Panc1 (cell line): Measurements from ENCODE around the gene TPD52L1. TPM values are rescaled to one million over a fixed set of nuclear protein-coding genes. Genes with fewer than 3 reads are reported as not detected.

Experiments
- ATAC-seq: fragments of 200-7000 bp; cut with Tn5 transposase; 2 replicates; pipeline ENCODE4 v1.9.1; 2020; ENCODE audit warnings: mild to moderate bottlenecking, moderate library complexity
- BruUV-seq: library from RNA; stranded (reverse); fragments of 400-500 nt; replicated peaks from 2 replicates; lab custom pipeline; 2021; lab: Mats Ljungman, UMichigan
- CTCF ChIA-PET: fragments of 300-600 bp; sonication (Branson Sonifier 250); formaldehyde crosslinking; loops from one replicate; lab custom pipeline; 2022; ENCODE audit warnings: antibody characterized with exemption; lab: Charles Lee
- POLR2A ChIA-PET: fragments of 300-600 bp; sonication (Branson Sonifier 250); formaldehyde crosslinking; loops from one replicate; lab custom pipeline; 2022; ENCODE audit warnings: antibody characterized with exemption; lab: Charles Lee
- DNase-seq: peaks from one replicate; pipeline ENCODE4 v3.0.0-alpha.2; 2010; ENCODE audit warnings: low read depth, low spot score
- H3K27ac ChIP-seq: 2 replicates; pipeline ENCODE4 v1.5.1; 2011; ENCODE audit warnings: mild to moderate bottlenecking, low read length, inconsistent platforms
- H3K27me3 ChIP-seq: fragments of 200-500 bp; sonication (Bioruptor generic); 2 replicates; pipeline ENCODE4 v1.6.0; 2014; ENCODE audit warnings: low read length, inconsistent platforms; ENCODE audit not compliant: control insufficient read depth, insufficient read depth
- H3K36me3 ChIP-seq: fragments of 200-500 bp; sonication (Bioruptor generic); 2 replicates; pipeline ENCODE4 v1.5.1; 2014; ENCODE audit warnings: inconsistent platforms, mild to moderate bottlenecking, low read length, moderate library complexity; ENCODE audit not compliant: control insufficient read depth, insufficient read depth
- H3K4me1 ChIP-seq: 2 replicates; pipeline ENCODE4 v1.5.1; 2011; ENCODE audit warnings: inconsistent platforms, mild to moderate bottlenecking, low read length, moderate library complexity; ENCODE audit not compliant: control insufficient read depth, insufficient read depth
- H3K4me3 ChIP-seq, 2 experiments: 2 replicates each; pipeline ENCODE4 v1.5.1; 2011 to 2012; ENCODE audit warnings: low read depth in 2 of 2, low read length in 2 of 2, mild to moderate bottlenecking in 2 of 2, inconsistent platforms in 1 of 2, moderate library complexity in 1 of 2
- H3K9me3 ChIP-seq: fragments of 200-500 bp; sonication (Bioruptor generic); 2 replicates; pipeline ENCODE4 v1.5.1; 2014; ENCODE audit warnings: low read depth, mild to moderate bottlenecking, inconsistent platforms, low read length, moderate library complexity; ENCODE audit not compliant: control insufficient read depth, insufficient read depth
- POLR2AphosphoS5 ChIP-seq: IDR thresholded peaks from 2 replicates; pipeline ENCODE4 v1.6.1; 2012; ENCODE audit warnings: mild to moderate bottlenecking, low read depth, low read length, moderate library complexity
- REST ChIP-seq, 2 experiments: IDR thresholded peaks; 2 replicates each; pipeline ENCODE4 v1.6.1; 2011 to 2012; ENCODE audit warnings: low read depth in 2 of 2, control low read depth in 1 of 2, low read length in 1 of 2, mild to moderate bottlenecking in 1 of 2, moderate library complexity in 1 of 2; ENCODE audit not compliant: insufficient read depth in 1 of 2
- SIN3A ChIP-seq: IDR thresholded peaks from 2 replicates; pipeline ENCODE4 v1.6.1; 2012; ENCODE audit warnings: low read depth, mild to moderate bottlenecking, low read length, moderate library complexity, borderline replicate concordance; ENCODE audit not compliant: insufficient read depth
- TCF7L2 ChIP-seq: IDR thresholded peaks from 2 replicates; pipeline ENCODE4 v1.6.1; 2011; ENCODE audit warnings: mild to moderate bottlenecking, low read depth, low read length, inconsistent platforms
- in situ Hi-C: cut with HindIII; loops from 2 replicates; pipeline ENCODE4 v1.10.0; 2016; ENCODE audit warnings: low sequenced_read_pairs, low pct_unique_long_range_greater_than_20kb
- intact Hi-C: fragments of 100-400 bp; cut with micrococcal nuclease; formaldehyde crosslinking; loops from one replicate; pipeline ENCODE4 v1.10.0; 2022; ENCODE audit not compliant: unreplicated experiment
- total RNA-seq: library from RNA; stranded (reverse); gene quantifications from one replicate; pipeline ENCODE4 v1.2.1, GENCODE V29; 2021; ENCODE audit not compliant: unreplicated experiment
- TF ChIP-seq, protein P1 (sequence below): fragments of 450-650 bp; IDR thresholded peaks from 2 replicates; pipeline ENCODE4 v1.5.1; 2017; ENCODE audit warnings: mild to moderate bottlenecking

The TPD52L1 gene
- total RNA-seq, 1 experiment from 2014 or later = 2.9 TPM

DNA sequence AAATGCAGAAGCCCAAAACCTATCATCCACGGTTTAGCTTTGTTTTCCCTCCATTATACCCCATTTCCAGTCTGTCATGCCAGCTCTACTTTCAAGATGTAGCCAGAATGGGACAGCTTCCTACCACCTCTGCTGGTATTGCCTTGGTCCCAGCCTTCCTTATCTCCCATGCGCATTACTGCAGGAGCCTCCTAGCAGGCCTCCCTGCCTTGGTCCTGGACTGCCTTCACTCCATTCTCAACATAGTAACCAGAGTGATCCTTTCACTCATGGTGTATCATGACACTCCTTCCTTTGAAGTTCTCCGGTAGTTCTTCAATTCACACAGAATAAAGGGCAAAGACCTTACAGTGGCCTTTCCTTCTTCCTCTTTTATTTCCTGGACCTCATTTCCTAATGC is 15.9 kb downstream of the TPD52L1 start:
- H3K9me3 ChIP-seq = no peaks in the 10 kb centered on the region
- intact Hi-C loops = no loop called here
- BruUV-seq = no TSS peak
- no peaks in the 10 kb centered on the region for H3K36me3 ChIP-seq
- no peak overlapping the region for H3K27ac ChIP-seq
- TF ChIP-seq REST (IDR thresholded peaks at IDR 0.05; ENCODE audit: insufficient read depth in 1 of 2, low read depth in 2 of 2, low read length in 1 of 2) (no peak), POLR2AphosphoS5 (no peak), TCF7L2 (no peak), SIN3A (no peak)
- TF ChIP-seq, protein P1, sequence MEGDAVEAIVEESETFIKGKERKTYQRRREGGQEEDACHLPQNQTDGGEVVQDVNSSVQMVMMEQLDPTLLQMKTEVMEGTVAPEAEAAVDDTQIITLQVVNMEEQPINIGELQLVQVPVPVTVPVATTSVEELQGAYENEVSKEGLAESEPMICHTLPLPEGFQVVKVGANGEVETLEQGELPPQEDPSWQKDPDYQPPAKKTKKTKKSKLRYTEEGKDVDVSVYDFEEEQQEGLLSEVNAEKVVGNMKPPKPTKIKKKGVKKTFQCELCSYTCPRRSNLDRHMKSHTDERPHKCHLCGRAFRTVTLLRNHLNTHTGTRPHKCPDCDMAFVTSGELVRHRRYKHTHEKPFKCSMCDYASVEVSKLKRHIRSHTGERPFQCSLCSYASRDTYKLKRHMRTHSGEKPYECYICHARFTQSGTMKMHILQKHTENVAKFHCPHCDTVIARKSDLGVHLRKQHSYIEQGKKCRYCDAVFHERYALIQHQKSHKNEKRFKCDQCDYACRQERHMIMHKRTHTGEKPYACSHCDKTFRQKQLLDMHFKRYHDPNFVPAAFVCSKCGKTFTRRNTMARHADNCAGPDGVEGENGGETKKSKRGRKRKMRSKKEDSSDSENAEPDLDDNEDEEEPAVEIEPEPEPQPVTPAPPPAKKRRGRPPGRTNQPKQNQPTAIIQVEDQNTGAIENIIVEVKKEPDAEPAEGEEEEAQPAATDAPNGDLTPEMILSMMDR = no peak
- CTCF ChIA-PET = no interaction called here
- ATAC-seq = no peak
- no peak overlapping the region for H3K4me3 ChIP-seq
- no peak for DNase-seq
- H3K4me1 ChIP-seq = no peaks in the 10 kb centered on the region
- H3K27me3 ChIP-seq = peaks cover 3% of the 10 kb centered on the region; the same call in 1 of the 2 replicates
- in situ Hi-C loops = no loop called here
- POLR2A ChIA-PET = no interaction called here

DNA sequence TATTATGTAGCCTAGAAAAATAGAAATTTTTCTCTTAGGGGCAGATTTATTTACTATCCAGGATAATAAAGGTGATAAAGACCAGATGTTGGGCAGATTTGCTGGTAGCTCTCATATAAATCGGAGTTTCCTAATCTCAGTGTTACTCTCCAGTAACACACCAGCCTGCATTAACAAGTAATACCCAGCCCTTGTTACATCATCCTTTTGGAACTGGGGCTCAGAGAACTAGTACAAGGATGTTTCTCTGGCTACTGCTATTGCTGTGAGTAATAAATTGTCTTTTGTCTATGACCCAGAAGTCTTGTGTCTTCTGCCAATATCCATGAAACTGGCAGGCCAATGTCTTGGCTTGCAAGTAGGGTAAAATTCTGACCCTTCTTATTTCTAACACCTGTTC is 16.8 kb downstream of the TPD52L1 start:
- intact Hi-C loops = no loop called here
- in situ Hi-C loops = no loop called here
- ChIA-PET POLR2A (no interaction called here), CTCF (no interaction called here)
- H3K27me3 ChIP-seq = peaks cover 2% of the 10 kb centered on the region; the same call in 1 of the 2 replicates
- no peak for ATAC-seq
- no peaks in the 10 kb centered on the region for H3K4me1 ChIP-seq
- TF ChIP-seq TCF7L2 (no peak), SIN3A (no peak), REST (IDR thresholded peaks at IDR 0.05; ENCODE audit: insufficient read depth in 1 of 2, low read depth in 2 of 2, low read length in 1 of 2) (no peak), POLR2AphosphoS5 (no peak)
- TF ChIP-seq, protein P1 = no peak
- H3K27ac ChIP-seq = no peak overlapping the region; the same call in 1 of the 2 replicates
- no peak overlapping the region for H3K4me3 ChIP-seq
- no peak for DNase-seq
- H3K36me3 ChIP-seq = no peaks in the 10 kb centered on the region
- H3K9me3 ChIP-seq = no peaks in the 10 kb centered on the region
- BruUV-seq = no TSS peak
